ENCODE results near the gene TRHDE. TPM values are rescaled to one million over a fixed set of nuclear protein-coding genes. Genes with fewer than 3 reads are reported as not detected.

The TRHDE gene
- total and polyA plus RNA-seq, 2 of the 13 experiments (the other 11 are each of a cell fraction or from before 2014, with no cell fraction given) = not detected

GRCh38 chr12:72365151-72365550, 93.0 kb downstream of the TRHDE start:
- Histone ChIP-seq H3K4me1 (ENCODE audit: insufficient read depth, low read length) (no peaks in the 10 kb centered on the region), H2AFZ (ENCODE audit: low read length) (no peak overlapping the region), H4K20me1 (ENCODE audit: insufficient read depth, low read length) (no peaks in the 10 kb centered on the region), H3K4me2 (ENCODE audit: low read depth, low read length) (no peak overlapping the region), H3K27ac (ENCODE audit: extremely low read length, insufficient read depth, low read length) (no peak overlapping the region), H3K9ac (ENCODE audit: insufficient read depth, low read depth, low read length) (no peak overlapping the region), H3K79me2 (ENCODE audit: insufficient read depth, low read length) (no peaks in the 10 kb centered on the region), H3K4me3 (replicated peaks in 1 of 3; ENCODE audit: insufficient read depth in 1 of 3, low read depth in 2 of 3, low read length in 3 of 3) (no peak overlapping the region), H3K9me3 (ENCODE audit: low read length) (no peaks in the 10 kb centered on the region), H3K36me3 (replicated peaks in 1 of 2; ENCODE audit: control insufficient read depth in 1 of 2, insufficient read depth in 2 of 2, low read length in 2 of 2) (no peaks in the 10 kb centered on the region), H3K27me3 (ENCODE audit: control insufficient read depth in 1 of 2, insufficient read depth in 2 of 2, low read length in 2 of 2) (no peaks in the 10 kb centered on the region)
- in situ Hi-C loops (cut with HindIII; ENCODE audit: extremely low pct_ligation_motif_present, low pct_unique_long_range_greater_than_20kb) (no loop called here), intact Hi-C loops (cut with micrococcal nuclease; ENCODE audit: unreplicated experiment) (no loop called here)
- POLR2A ChIA-PET = no interaction called here
- TF ChIP-seq HNF1B (CRISPR knock-in tag; IDR thresholded peaks at IDR 0.05) = no peak
- TF ChIP-seq CSRNP1 (CRISPR knock-in tag; IDR thresholded peaks at IDR 0.05) = no peak
- no peak for TF ChIP-seq RBFOX2 (IDR thresholded peaks at IDR 0.05; ENCODE audit: low read depth, low read length)
- FAIRE-seq (no peak), DNase-seq (ENCODE audit: low spot score) (no peak), ATAC-seq (no peak)
- CTCF ChIA-PET (ENCODE audit: low intra/inter-chr PET ratio, low total read pairs) = no interaction called here
- BruUV-seq (replicated peaks) = no TSS peak

GRCh38 chr12:72366255-72366654, 94.1 kb downstream of the TRHDE start:
- no TSS peak for BruUV-seq (replicated peaks)
- TF ChIP-seq FOXK2 (IDR thresholded peaks at IDR 0.05) (no peak), FLYWCH1 (CRISPR knock-in tag; IDR thresholded peaks at IDR 0.05) (no peak), ZUFSP (CRISPR knock-in tag; IDR thresholded peaks at IDR 0.05; ENCODE audit: borderline replicate concordance) (no peak), MNT (IDR thresholded peaks at IDR 0.05) (no peak), PAXIP1 (CRISPR knock-in tag; conservative IDR thresholded peaks at IDR 0.05) (no peak), ZMYM4 (CRISPR knock-in tag; IDR thresholded peaks at IDR 0.05) (no peak)

More at GRCh38 chr12:72366255-72366654, 94.1 kb downstream of the TRHDE start:
- DNase-seq (ENCODE audit: low spot score) (no peak), FAIRE-seq (no peak), ATAC-seq (no peak)
- no peaks in the 10 kb centered on the region for H3K27me3 ChIP-seq (ENCODE audit: control insufficient read depth in 1 of 2, insufficient read depth in 2 of 2, low read length in 2 of 2)
- no peaks in the 10 kb centered on the region for H4K20me1 ChIP-seq (ENCODE audit: insufficient read depth, low read length)
- intact Hi-C loops (cut with micrococcal nuclease; ENCODE audit: unreplicated experiment) (no loop called here), in situ Hi-C loops (cut with HindIII; ENCODE audit: extremely low pct_ligation_motif_present, low pct_unique_long_range_greater_than_20kb) (no loop called here)
- no peak overlapping the region for H2AFZ ChIP-seq (ENCODE audit: low read length)
- ChIA-PET CTCF (ENCODE audit: low intra/inter-chr PET ratio, low total read pairs) (no interaction called here), POLR2A (no interaction called here)
- 0% methylated on average over 3 of the region's 3 CpGs for WGBS (ENCODE audit: low lambda C conversion rate)
- no peaks in the 10 kb centered on the region for H3K79me2 ChIP-seq (ENCODE audit: insufficient read depth, low read length)
- no peaks in the 10 kb centered on the region for H3K36me3 ChIP-seq (replicated peaks in 1 of 2; ENCODE audit: control insufficient read depth in 1 of 2, insufficient read depth in 2 of 2, low read length in 2 of 2)
- H3K9me3 ChIP-seq (ENCODE audit: low read length) = no peaks in the 10 kb centered on the region
- no peak overlapping the region for H3K4me2 ChIP-seq (ENCODE audit: low read depth, low read length)
- H3K9ac ChIP-seq (ENCODE audit: insufficient read depth, low read depth, low read length) = no peak overlapping the region
- H3K4me3 ChIP-seq (replicated peaks in 1 of 3; ENCODE audit: insufficient read depth in 1 of 3, low read depth in 2 of 3, low read length in 3 of 3) = no peak overlapping the region
- H3K27ac ChIP-seq (ENCODE audit: extremely low read length, insufficient read depth, low read length) = no peak overlapping the region
- H3K4me1 ChIP-seq (ENCODE audit: insufficient read depth, low read length) = no peaks in the 10 kb centered on the region
